Cardiac fibroblast (primary cell): Measurements from ENCODE around the gene EPHA3.
A peak's percentile ranks its signal among the peaks of the same experiment; 100 is the strongest.

ENCODE experiments used
- DNase-seq, 2 donors: peaks; one replicate each; pipeline versions ENCODE4 v3.0.0 to v3.0.0-alpha.2; 2010; ENCODE audit warnings: low read depth in 2 of 2
- H3K4me3 ChIP-seq, 2 donors: replicated peaks in 1 of 2; 1 replicate in 1 of 2; 2 replicates in 1 of 2; pipeline ENCODE4 v1.5.1; 2011; ENCODE audit warnings: low read depth in 2 of 2, low read length in 2 of 2, mild to moderate bottlenecking in 2 of 2, moderate library complexity in 1 of 2
- TF ChIP-seq, protein P1 (sequence below): IDR thresholded peaks from one replicate; pipeline ENCODE4 v1.5.1; 2011; ENCODE audit warnings: low read depth, mild to moderate bottlenecking, low read length, inconsistent platforms

The EPHA3 gene

GRCh38 chr3:89139870-89140269 lies 32.4 kb downstream of the EPHA3 start:
- DNase-seq = no peak
- no peak overlapping the region for H3K4me3 ChIP-seq
- TF ChIP-seq, protein P1, sequence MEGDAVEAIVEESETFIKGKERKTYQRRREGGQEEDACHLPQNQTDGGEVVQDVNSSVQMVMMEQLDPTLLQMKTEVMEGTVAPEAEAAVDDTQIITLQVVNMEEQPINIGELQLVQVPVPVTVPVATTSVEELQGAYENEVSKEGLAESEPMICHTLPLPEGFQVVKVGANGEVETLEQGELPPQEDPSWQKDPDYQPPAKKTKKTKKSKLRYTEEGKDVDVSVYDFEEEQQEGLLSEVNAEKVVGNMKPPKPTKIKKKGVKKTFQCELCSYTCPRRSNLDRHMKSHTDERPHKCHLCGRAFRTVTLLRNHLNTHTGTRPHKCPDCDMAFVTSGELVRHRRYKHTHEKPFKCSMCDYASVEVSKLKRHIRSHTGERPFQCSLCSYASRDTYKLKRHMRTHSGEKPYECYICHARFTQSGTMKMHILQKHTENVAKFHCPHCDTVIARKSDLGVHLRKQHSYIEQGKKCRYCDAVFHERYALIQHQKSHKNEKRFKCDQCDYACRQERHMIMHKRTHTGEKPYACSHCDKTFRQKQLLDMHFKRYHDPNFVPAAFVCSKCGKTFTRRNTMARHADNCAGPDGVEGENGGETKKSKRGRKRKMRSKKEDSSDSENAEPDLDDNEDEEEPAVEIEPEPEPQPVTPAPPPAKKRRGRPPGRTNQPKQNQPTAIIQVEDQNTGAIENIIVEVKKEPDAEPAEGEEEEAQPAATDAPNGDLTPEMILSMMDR = no peak

GRCh38 chr3:89144080-89144479 lies 36.7 kb downstream of the EPHA3 start:
- no peak for DNase-seq
- no peak overlapping the region for H3K4me3 ChIP-seq
- TF ChIP-seq, protein P1 = no peak

GRCh38 chr3:89145995-89146394 lies 38.6 kb downstream of the EPHA3 start:
- peak; percentile 80 to 93 for DNase-seq
- no peak overlapping the region for H3K4me3 ChIP-seq
- TF ChIP-seq, protein P1 = no peak

DNA sequence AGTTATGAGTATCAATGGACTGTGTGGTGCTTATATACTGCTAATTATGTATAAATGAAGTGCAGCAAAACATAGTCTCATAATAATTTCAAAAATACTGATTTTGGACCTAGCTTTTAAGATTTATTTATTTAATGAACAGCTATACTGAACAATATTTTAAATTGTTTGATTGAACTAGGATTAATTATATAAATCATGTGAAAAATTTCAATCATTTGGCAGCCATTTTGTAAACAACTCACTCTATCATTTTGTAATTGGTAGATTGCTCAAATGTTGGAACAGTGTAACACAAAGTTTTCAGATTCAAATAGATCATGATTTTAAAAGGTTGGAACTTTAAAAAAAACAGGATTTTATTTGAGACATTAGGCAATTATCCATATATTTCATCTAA lies 47.0 kb downstream of the EPHA3 start:
- TF ChIP-seq, protein P1 = no peak
- DNase-seq = no peak

DNA sequence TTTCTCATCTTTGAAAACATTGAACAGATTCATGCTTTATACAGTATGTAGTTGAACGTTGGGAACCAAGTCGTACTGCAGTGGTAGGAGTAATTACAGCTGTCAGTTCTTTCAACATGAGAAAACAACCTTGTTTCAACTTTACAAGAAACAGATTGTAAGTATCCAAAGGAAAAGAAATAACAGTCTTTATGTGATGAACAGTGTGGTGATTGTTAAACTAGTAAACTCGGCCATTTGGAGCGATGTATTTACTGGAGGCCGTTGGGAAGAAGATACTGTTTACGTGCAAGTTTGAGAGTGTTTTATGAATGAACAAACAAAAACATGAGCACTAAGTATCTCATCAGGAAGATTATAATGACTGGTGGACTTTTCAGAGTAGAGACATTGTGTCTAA lies 48.4 kb downstream of the EPHA3 start:
- DNase-seq = peak in 1 of 2 donors; percentile 9
- no peak overlapping the region for H3K4me3 ChIP-seq
- TF ChIP-seq, protein P1 = no peak

More for the DNA sequence above, 47.0 kb downstream of the EPHA3 start:
- no peak overlapping the region for H3K4me3 ChIP-seq

- no peak overlapping the region for H3K4me3 ChIP-seq
- TF ChIP-seq, protein P1 = no peak
Observed at GRCh38 chr3:89157575-89157974, 50.2 kb downstream of the EPHA3 start.

GRCh38 chr3:89159605-89160004 lies 52.2 kb downstream of the EPHA3 start:
- no peak overlapping the region for H3K4me3 ChIP-seq
- TF ChIP-seq, protein P1 = no peak
- no peak for DNase-seq

More at GRCh38 chr3:89157575-89157974, 50.2 kb downstream of the EPHA3 start:
- no peak for DNase-seq
